HG02943 (cell line): ENCODE data around the gene FHAD1.

Source experiments
- ATAC-seq: cut with Tn5 transposase; IDR thresholded peaks from one replicate; pipeline ENCODE4 v1.9.1; 2021; ENCODE audit warnings: mild to moderate bottlenecking, low read depth, moderate library complexity; ENCODE audit not compliant: unreplicated experiment

FHAD1 gene

DNA sequence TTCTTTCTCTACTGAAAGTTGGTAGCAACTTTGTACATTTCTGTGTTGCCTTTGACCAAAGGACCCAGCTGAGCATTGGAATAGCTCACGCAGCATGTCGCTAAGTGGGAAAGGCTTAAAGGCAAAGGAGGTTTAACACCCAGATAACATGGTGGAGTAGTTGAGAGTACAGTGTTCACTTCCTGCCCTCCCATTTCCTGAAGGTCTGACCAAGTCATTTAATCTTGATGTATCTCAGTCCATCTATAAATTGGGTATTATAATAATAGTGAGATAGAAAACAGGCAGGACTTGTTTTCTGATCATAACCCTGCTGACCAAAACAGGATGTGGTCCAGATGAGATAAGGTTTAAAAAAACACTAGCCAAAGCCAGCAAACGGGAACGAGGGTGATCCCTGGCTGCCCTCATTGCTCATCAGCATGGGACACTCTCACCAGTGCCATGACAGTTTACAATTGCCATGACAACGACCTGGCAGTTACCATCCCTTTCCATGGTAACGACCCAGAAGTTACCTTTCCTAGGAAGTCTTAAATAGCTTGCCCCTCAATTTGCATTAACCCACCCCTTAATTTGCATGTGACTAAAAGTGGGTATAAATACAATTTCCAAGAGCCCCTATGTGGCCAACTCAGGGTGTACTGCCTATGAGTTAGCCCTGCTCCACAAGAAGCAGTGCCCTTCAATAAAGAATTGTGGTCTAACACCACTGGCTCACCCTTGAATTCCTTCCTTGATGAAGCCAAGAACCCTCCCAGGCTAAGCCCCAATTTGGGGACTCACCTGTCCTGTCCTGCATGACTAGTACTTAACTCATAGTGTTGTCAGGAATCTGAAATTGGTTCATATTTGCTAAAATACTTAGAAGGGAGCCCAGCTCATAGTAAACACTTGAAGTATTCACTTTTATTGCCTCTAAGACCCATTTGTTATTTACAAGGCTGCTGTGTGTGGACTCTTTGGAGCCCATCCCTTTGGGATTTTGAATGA is 28.4 kb upstream of the FHAD1 start:
- ATAC-seq, result no peak

DNA sequence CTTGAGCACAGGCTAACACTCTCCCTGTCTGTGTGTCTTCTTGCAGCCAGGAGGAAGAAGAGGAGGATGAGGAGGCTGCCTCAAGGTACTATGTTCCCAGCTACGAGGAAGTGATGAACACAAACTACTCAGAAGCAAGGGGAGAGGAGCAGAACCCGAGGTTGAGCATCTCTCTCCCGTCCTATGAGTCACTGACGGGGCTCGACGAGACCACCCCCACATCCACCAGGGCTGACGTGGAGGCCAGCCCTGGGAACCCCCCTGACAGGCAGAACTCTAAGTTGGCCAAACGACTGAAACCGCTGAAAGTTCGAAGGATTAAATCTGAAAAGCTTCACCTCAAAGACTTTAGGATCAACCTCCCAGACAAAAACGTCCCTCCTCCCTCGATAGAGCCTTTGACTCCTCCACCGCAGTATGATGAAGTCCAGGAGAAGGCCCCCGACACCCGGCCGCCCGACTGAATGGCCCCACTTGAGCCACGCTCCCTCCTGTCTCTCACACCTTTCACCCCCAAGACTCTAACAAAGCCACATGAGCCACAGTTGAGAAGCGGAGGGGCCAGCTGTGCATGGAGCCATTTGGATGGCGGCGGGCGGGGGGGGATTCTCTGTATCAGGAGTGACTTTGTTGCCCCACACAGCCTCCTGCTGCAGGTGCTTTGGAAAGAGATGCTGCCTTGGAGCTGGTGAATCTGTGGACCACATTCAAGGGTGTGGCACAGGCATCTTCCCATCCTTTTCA is 27.6 kb upstream of the FHAD1 start:
- no peak for ATAC-seq

DNA sequence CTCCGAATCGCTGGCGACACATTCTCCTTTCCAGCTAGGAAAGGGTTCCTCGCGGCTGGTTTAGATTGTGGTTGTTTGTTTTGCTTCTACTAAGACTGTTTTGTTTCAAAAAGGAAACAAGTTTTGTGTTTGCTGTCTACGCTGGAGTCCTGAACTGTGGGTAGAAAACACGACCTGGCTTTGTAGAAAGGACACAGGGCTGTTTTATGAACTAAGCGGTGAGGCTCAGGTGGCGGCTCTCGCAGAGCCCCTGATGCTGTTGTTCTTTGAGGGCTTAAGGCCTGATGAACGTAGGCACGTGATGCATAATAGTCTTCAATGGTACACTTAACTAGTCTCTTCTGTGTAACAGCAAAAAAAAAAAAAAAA is 27.0 kb upstream of the FHAD1 start:
- ATAC-seq, result no peak

DNA sequence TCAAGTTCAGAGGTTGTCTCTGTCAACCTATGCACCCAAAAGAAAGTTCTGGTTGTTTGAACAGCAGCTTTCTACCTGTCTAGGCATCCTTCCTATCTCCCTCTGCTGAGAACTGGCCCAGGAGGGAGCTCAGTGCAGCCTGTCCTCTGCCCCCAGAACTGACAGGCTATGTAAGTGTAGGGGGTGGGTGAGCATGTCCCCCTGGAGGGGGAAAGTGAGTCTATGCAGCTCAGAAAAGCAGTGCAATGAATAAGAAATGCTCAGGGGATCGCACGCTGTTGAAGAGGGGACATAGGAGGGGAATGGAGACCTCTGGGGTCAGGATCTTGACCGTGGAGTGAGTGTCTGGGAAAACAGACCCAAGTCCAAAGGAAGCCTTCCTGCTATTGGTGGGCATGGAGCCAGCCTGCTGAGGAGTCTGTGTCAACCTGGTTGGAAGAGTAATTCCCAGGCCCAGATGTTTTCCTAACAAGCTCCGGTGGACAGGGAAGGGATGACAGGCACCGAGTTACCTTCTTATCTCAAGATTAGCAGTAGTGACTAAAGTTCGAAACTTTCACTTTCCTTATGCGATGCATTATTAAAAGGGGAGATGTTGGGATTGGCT is 26.1 kb upstream of the FHAD1 start:
- no peak for ATAC-seq

DNA sequence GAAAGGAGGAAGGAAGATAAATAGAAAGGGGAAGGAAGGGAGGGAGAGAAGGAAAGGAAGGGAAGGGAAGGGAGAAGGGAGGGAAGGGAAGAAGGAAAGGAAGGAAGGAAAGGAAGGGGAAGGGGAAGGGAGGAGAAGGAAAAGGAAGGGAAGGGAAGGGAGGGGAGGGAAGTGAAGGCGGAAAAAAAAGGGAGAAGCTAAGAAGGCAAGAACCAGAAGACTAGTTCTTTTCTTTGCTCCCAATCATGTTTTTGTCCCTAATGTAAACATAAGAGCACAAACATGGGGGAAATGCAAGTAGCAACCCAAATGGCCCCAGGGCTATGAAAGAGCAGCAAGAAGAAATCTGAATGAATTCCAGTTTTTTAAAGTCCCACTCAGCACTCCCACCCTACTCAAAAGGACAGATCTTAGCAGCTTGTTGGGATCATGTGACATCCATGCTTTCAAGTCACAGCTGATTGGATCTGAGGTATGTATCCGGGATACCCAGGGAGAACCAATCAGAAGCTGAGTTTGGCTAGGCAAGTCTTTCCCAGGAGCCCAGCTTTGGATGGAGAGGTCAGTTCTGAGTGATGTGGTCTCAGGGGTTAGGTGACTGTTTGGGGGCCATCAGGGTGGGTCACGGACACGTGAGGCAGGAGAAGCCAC is 24.2 kb upstream of the FHAD1 start:
- ATAC-seq, result no peak

DNA sequence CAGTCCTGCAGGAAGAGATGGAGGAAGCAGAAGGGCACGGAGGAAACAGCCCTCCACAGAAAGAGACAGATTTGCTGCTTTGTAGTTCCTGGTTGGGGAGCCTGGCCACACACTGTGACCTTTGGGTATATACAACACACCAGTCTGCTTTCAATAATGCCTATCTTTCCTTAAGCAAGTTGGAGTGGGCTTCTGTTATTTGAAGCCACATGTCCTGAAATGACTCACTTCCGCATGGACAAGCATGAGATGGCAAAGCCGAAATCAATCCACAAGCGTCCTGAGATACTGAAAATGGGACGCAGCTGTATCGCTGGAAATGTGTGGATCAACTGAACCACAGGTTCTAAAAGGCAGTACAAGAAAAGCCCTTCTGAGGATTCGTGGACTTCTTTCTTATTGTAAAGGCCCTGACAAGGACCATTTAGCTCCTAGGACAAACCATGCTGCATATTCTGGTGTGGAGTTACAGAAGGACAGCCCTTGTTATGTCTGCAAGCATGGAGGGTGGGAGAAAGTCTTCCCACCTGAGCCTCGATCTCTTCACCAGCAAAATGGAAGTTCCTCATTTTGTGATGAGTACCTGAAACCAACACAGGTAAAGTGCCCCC is 22.7 kb upstream of the FHAD1 start:
- ATAC-seq, result no peak

DNA sequence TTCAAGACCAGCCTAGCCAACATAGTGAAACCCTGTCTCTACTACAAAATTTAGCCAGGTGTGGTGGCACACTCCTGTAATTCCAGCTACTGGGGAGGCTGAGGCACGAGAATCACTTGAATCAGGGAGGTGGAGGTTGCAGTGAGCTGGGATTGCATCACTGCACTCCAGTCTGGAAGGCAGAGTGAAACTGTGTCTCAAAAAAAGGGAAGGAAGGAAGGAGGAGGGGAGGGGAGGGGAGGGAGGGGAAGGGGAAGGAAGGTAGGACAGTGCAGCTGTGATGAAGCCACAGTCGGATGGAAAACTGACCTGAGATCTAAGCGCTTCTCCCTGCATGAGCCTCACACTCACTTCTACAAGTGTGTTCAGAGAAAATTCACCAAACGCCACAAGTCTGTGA is 22.0 kb upstream of the FHAD1 start:
- no peak for ATAC-seq

DNA sequence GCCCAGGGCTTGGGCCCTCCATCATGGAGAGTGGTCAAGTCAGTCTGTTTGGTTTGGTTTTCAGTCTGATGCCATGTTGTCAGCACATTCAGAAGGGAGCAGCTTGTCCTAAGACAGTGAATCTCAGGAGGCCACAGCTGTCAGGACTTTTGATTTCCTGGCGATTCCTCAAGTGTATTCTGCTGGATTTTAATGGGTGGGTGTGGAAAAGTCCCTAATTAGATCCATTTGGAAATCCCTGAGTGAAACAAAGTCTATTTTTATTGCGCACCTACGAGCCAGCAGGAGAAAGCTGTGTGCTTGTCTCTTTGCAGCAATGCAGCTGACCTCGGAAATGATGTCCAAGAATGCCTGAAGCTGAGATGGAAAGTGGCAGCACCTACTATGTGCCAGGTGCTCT is 21.6 kb upstream of the FHAD1 start:
- ATAC-seq, result no peak

DNA sequence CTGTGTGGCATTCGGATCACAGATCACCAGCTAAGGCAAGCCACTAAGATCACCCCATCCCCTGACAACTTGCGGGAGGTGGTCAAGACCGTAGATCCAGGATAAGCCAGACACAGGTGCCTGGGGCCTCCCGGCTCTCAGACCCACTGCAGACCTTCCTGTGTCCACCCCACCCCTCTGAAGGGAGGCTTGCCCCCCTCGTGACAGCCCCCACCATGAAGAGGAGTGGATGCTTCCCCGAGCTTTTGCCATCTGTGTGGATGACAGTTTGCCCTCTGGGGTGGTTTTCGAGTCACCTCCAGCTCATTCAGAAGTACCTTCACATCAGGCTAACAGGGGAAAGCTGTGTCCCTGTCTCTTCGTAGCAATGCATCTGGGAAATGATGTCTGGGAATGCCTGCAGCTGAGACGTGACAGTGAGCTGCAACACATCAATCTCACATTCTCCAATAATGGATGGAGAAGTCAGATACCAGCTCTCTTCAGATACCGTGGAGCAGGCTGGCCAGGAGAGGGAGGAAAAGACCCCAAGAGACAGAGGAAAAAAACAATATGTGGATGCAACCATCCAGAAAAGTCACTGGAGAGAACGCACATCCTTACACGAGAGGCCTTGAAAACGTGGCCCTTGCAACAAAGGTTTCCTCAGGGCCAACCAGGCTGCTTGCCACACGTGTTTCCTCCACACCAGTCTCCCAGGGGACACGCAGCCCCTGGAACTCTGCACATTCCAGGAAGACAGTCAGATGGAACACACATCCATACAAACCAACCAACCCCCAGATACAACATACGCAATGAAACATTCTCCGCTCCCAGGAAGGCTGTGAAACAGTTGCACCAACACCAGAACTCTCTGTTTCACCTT is 20.4 kb upstream of the FHAD1 start:
- ATAC-seq, result no peak

DNA sequence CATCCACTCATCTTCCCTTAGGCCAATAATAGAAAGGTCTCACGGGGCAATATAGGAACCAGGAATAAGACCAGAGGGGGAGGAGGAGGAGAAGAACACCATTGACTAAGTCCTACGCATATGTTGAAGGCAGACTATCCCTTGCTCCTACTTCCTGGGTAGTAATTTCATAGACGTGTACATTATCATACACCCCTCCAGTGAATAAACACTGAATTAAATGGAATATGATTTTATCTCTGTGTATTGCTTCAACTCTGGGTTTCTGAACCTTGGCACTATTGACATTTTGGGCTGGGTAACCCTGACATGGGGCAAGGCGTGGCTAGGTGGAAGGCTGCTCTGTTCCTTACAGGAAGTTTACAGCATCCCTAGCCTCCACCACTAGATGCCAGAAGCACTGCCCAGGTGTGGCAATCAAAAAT is 17.3 kb upstream of the FHAD1 start:
- ATAC-seq, result no peak

DNA sequence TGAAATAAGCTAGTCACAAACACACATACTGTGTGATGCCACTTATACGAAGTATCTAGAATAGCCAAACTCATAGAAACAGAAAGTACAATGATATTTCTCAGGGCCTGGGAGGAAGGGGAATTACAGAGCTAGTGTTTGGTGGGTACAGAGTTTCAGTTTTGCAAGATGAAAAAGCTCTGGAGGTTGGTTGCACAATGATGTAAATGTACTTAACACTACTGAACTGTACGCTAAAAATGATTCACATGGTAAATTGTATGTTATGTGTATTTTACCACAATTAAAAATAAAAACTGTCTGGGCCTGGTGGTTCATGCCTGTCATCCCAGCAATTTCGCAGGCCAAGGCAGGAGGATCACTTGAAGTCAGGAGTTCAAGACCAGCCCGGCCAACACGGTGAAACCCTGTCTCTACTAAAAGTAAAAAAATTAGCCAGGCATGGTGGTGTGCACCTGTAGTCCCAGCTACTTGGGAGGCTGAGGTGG is 15.3 kb upstream of the FHAD1 start:
- peak; percentile 79 for ATAC-seq

DNA sequence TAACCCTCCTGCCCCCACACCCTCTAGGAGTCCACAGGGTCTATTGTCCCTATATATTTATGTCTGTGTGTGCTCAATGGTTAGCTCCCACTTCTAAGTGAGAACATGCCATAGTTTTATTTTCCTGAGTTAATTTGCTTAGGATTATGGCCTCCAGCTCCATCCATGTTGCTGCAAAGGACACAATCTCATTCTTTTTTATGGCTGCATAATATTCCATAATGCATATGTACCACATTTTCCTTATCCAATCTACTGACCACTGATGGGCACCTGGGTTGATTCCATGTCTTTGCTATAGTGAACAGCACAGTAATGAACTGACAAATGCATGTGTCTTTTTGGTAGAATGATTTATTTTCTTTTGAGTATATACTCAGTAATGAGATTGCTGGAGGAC is 13.3 kb upstream of the FHAD1 start:
- ATAC-seq, result no peak

DNA sequence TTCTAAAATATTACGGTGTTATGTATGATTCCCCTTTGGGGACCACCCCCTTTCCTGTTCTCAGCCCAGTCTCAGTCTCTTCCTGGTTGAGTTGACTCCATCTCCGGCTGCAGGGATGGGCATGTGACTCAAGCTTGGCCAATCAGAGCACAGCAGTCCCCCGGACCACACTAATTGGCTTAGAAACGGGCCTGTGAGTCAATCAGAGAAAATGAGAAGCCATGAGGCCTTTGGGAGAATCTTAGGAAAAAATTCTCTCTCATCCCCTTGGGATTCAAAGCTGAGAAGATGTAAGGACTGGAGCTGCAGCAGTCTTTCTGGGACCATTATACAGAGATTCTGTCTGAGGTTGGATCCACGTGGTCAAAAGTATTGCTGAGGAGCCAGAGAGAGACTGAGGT is 10.7 kb upstream of the FHAD1 start:
- ATAC-seq, result no peak

DNA sequence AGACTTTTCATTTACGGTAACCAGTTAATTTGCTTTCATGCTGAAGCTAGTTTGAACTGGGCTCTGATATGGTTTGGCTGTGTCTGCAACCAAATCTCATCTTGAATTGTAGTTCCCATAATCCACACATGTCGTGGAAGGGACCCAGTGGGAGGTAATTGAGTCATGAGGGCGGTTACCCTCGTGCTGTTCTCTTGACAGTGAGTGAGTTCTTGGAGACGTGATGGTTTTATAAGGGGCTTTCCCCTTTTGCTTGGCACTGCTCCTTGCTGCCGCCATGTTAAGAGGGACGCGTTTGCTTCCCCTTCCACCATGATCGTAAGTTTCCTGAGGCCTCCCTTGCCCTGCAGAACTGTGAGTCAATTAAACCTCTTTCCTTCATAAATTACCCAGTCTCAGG is 10.3 kb upstream of the FHAD1 start:
- no peak for ATAC-seq

DNA sequence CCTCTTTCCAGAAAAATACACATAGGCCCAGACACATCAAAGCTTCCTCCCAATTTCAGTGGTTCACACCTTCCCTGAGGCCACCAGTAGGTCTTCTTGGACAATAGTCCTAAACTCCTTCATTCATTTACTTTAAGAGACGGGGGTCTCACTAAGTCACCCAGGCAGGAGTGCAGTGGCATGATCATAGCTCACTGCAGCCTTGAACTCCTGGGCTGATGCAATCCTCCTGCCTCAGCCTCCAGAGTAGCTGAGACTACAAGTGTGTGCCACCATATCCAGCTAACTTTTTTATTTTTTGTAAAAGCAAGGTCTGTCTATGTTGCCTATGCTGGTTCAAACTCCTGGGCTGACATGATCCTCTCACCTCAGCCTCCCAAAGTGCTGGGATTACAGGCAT is 8.2 kb upstream of the FHAD1 start:
- no peak for ATAC-seq

DNA sequence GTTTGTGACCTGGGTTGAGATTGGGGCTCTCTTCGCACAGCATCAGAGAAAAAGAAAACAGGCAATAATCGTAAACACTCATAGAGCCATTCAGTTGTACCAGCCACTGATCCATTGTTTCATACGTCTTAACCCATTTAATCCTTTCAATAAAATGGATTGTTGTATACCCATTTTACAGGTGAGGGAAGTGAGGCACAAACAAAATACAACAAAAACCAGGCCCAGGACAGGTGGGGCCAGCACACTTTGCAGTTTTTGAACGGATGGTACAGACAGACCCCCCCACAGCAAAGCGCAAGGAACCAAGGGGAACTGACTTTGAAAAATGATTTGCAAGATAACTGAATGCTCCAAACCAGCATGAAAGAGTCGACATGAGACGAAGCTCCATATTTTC is 4.3 kb upstream of the FHAD1 start:
- no peak for ATAC-seq

DNA sequence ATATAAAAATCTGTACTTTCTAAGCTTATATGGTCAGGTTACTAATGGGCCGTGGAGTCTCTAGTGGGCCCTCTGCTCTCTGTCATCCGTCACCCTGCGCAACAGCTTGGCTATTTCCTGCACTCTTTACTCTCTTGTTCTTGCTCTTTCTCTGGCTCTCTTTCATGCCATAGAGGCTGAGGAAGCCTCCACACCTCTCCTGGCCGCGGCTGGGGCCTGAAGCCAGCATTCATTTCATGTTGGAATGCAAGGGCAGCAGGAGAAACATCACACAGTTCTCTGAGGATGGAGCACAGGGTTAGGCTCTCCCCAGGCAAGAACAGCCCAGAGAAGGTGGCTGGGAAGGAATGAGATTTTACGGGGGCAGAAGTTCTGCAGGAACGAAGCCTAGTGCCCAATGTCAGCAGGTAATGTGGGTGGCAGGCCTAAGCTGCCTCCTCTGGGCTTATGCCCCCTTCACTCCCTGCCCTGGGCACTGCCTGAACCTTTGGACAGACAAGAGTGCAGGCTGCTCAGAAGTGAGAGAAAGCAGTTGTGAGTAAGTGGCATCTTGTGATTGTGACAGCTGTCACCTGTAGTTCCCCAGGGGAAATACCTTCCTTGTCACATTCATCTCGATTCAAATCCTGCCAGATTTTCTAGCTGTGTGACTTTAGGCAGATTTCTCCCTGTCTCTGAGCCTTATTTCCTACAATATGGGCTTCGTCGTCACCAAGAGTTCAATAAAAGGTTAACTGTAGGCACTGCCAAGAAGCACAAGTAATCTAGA is 3.6 kb upstream of the FHAD1 start:
- no peak for ATAC-seq

DNA sequence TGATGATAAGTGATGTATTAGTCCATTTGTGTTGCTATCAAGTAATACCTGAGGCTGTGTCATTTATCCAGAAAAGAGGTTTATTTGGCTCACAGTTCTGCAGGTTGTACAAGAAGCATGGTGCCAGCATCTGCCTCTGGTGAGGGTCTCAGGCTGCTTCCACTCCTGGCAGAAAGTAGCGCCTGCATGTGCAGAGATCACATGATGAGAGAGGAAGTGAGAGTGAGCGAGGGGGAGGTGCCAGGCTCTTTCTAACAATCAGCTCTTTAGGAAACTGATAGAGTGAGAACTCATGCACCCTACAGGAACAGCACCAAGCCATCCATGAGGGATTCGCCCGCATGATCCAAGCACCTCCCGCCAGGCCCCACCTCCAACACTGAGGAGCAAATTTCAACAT is 2.2 kb upstream of the FHAD1 start:
- no peak for ATAC-seq
